ENCODE data around the gene L3MBTL4.

GRCh38 chr18:5979176-5979888, 435.4 kb downstream of the L3MBTL4 start:
- TF ChIP-seq, protein P1, sequence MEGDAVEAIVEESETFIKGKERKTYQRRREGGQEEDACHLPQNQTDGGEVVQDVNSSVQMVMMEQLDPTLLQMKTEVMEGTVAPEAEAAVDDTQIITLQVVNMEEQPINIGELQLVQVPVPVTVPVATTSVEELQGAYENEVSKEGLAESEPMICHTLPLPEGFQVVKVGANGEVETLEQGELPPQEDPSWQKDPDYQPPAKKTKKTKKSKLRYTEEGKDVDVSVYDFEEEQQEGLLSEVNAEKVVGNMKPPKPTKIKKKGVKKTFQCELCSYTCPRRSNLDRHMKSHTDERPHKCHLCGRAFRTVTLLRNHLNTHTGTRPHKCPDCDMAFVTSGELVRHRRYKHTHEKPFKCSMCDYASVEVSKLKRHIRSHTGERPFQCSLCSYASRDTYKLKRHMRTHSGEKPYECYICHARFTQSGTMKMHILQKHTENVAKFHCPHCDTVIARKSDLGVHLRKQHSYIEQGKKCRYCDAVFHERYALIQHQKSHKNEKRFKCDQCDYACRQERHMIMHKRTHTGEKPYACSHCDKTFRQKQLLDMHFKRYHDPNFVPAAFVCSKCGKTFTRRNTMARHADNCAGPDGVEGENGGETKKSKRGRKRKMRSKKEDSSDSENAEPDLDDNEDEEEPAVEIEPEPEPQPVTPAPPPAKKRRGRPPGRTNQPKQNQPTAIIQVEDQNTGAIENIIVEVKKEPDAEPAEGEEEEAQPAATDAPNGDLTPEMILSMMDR (IDR thresholded peaks at IDR 0.05; ENCODE audit: poor library complexity), result no peak
- no peak for TF ChIP-seq EZH2phosphoT487 (IDR thresholded peaks at IDR 0.05; ENCODE audit: low read depth, severe bottlenecking, unreplicated experiment)
- TF ChIP-seq EZH2 (IDR thresholded peaks at IDR 0.05; ENCODE audit: borderline replicate concordance), result no peak

Data from hepatocyte (in vitro differentiated cells).